LoVo (cell line): ENCODE measurements around the gene ARNT2.

Experiments used
- DNase-seq: peaks from one replicate; pipeline ENCODE4 v3.0.0-alpha.2; 2016; ENCODE audit warnings: low spot score

ARNT2 gene

GRCh38 chr15:80557441-80558234 is 153.5 kb downstream of the ARNT2 start:
- no peak for DNase-seq

DNA sequence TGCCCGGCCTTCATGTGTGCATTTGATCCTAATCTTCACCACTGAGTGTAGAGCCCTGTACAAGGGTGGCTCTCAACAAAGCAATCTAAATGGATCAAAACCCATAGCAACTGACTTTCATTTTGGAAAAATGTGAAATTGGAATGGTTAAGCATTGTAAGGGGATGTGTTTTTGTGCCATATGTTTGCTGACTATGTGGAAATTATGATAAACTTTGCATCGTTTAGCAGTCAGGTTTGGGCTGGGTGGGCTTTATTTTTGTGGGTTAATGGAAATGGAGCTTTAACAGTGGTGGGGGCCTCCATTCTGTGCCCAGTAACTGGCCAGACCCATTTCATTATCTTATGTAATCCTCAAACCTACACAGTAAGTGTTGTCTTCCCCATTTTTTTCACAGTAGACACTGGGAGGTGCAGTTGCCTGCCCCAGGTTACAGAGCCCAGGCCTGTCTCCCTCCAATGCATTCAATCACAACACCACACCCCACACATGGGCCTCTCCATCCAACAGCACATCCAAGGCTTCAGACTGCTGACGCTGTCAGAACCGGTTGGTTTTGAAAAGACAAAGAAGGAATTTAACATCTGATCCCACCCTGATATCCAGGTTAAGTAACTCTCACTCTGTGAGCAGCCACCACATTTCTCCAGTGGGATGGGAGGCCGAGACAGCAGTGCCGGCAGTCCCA is 154.6 kb downstream of the ARNT2 start:
- no peak for DNase-seq

DNA sequence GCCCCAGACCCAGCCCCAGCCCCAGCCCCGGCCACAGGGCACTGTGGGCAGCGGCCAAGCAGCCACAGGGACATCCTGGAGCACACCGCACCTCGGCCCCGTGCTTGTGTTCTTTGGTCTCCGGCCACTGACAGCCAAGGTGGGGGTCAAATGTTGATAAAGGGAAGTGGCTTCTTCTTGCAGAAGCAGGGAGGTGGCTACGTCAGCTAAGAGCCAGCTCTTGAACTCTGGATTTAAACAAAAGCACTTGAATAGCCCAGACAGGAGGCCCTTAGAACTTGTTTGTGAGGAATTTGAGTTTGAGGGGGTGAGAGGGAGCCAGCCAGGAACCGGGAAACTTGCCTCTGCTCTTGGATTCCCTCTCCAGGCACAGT is 155.1 kb downstream of the ARNT2 start:
- no peak for DNase-seq

DNA sequence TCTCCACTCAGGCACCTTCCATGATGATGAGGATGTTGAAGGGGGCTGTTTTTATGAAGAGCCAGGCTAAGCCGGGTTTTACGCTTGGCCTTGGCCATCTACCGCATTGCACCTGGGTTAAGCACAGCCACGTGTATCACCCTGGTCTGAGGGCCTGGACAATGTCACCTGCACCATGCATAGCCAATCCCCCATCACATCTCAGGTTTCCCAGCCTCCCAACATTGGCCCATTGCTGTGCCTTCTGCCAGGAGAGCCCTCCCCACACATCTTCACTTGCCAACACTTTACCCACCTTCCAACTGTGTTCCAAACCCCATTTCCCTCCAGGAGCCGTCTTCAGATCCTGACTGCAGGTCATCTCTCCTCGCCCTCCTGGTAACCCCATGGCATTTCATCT is 155.6 kb downstream of the ARNT2 start:
- no peak for DNase-seq

- DNase-seq: no peak
These were observed 156.6 kb downstream of the ARNT2 start for GRCh38 chr15:80560601-80561400.

DNA sequence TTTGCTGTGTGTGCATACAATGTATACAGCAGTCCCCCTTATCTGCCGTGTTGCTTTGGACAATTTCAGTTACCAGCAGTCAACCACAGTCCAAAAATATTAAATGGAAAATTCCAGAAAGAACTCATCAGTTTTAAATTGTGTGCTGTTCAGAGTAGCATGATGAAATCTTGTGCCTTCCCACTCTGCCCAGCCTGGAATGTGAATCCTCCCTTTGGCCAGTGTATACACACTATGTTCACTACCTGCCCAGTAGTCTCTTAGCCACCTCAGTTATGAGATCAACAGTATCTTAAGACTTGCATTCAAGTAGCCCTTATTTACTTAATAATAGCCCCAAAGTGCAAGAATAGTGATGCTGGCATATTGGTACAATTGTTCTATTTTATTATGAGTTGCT is 157.3 kb downstream of the ARNT2 start:
- no peak for DNase-seq

GRCh38 chr15:80562033-80562432 is 157.9 kb downstream of the ARNT2 start:
- no peak for DNase-seq

DNA sequence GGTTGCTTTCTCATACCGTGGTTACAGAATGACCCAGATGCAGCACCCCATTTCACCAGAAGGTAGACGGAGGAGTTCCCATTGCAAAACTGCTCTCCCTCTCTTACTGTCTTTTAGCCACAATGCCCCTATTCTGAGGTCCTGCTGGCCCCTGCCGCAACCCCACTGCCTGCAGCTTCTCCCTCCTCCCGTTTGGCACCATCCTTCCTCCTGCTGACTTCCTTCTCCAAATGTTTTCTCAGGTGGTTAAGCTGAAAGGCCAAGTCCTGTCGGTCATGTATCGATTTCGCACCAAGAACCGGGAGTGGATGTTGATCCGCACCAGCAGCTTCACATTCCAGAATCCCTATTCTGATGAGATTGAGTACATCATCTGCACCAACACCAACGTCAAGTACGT is 158.7 kb downstream of the ARNT2 start:
- DNase-seq: no peak

GRCh38 chr15:80563372-80563997 is 159.3 kb downstream of the ARNT2 start:
- DNase-seq: no peak

DNA sequence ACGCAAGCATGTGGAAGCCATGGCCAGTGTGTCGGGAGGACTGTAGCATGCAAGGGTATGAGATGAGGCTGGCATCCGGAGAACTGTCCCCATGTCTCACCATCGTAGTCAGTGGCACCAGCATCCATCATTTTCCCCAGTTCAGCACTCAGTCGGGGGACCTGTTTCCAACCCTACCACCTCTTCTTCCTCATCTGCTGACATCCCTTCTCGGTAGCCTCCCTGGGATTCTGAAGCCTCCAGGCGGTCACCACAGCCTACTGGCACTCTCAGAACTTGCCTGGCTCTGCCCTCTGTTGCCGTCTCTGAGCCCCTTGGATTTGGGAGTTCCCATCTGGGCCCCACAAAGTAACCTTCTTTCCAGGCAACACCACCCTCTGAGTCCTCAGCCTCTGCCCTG is 159.9 kb downstream of the ARNT2 start:
- no peak for DNase-seq

DNA sequence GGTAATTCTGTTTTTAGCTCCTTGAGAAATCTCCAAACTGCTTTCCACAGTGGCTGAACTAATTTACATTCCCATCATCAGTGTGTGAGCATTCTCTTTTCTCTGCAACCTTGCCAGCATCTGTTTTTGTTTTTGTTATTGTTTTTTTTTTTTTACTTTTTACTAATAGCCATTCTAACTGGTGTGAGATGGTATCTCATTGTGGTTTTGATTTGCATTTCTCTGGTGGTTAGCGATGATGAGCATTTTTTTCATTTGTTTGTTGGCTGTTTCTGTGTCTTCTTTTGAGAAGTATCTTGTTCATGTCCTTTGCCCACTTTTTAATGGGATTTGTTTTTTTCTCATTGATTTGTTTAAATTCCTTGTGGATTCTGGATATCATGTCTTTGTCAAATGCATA is 161.2 kb downstream of the ARNT2 start:
- DNase-seq: no peak

- no peak for DNase-seq
These were observed 161.8 kb downstream of the ARNT2 start for GRCh38 chr15:80565988-80566387.

- DNase-seq: peak; percentile 69
These were observed 163.6 kb downstream of the ARNT2 start for GRCh38 chr15:80567721-80568157.

DNA sequence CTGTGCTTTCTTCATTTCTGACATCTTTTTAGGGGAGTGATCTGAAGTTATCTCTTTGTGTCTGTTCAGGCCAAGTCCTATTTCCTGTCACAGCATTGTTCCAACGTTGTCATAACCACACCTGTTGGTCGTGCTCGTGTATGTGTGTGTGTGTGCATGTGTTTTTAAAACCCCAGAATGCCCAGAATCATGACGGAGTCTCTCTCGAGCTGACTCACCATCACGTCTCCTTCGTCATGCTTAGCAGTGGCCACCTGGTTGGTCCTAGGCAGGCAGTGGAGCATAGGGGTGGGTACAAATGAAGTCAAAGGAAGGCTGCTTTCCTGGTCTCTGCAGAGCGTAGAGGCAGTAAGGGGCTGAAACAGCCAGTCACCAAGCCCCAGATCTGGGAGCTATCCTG is 164.1 kb downstream of the ARNT2 start:
- DNase-seq: no peak

DNA sequence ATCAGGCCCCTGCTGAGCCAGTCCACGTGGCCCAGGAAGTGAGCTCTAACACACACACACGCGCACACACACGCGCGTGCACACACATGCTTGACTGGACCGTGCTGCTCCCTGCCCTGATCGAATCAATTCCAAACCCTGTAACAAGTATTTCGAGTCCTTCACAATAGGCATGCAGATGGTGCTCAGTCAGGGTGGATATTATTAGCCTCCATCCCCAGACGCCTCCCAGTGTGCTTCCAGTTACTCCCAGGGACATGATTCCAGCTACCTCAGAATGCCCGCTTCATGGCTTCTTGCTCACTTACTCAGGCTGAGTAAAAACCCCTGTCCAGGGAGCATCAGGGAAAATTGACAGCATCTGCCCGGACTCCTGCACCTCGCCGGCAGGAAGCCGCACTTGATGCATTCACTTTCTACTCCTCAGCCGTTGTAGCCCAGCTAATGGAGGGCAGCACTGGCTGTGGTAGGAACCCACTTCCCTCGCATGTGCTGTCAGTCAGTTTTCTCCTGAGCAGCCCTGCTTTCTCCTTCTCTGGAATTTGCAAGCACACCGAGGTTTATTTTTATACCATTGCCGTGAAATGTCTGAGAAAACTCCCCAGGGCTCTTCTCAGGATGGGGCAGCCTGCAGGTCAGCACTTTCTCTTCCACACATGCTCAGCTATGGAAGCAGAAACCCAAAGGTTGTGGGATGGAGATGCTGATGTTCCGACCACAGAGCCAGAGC is 164.9 kb downstream of the ARNT2 start:
- DNase-seq: no peak

DNA sequence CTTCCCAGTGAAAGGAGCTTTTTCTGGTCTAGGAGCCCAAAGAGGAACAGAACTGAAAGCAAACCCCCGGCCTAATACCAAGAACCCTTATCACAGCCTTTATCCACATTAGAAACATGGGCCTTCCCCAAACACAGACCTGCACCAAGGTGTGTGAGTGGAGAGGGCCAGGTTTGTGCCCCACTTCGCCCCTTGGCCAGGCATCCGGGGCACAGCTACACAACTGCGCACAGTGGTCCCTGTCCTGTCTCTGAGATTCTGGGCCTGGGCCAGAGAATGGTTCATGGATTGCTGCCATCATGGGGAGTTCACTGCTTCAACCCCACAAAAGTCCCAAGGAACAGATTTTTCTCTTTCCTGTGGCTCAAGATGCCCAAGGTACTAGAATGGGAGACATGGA is 165.5 kb downstream of the ARNT2 start:
- DNase-seq: no peak

DNA sequence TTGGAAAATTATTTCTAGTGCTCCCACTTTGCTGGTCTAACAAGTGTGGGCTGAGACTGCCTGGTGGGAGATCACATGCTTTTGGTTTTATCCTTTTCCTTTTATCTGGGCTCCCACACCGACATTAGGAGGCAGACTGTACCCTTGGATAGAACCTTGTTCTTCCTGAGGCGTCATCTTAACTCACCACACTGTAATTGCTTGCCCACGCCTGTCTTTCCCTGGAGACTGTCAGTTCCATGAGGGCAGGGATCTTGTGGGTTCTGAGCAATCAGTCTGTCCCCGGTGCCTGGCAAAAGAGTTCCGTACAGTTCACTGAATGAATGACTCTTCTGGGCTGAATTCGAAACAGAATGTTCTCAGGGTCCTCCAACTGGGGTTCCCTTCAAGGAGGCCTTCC is 166.4 kb downstream of the ARNT2 start:
- DNase-seq: no peak

- DNase-seq: no peak
These were observed 168.2 kb downstream of the ARNT2 start for GRCh38 chr15:80572337-80572736.

- DNase-seq: no peak
These were observed 169.4 kb downstream of the ARNT2 start for GRCh38 chr15:80573606-80574005.

DNA sequence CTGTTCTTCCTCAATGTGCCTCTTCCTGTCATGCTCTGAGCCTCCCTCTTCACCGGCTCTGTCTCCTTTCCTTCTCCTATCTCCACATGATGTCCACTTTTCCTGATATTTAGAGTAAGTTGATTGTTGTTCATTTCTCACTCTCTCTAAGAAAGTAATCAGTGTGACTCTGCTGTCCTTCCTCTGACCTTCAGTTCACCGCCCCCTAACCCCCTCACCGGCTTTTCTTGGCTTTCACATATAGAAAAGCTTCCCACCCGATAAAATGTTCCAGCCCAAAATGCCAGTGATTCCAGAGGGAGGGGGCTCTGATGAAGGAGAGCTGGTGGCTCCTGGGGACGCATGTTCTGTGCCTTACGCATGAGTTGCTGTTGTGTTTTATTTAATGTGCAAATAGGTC is 170.4 kb downstream of the ARNT2 start:
- no peak for DNase-seq

DNA sequence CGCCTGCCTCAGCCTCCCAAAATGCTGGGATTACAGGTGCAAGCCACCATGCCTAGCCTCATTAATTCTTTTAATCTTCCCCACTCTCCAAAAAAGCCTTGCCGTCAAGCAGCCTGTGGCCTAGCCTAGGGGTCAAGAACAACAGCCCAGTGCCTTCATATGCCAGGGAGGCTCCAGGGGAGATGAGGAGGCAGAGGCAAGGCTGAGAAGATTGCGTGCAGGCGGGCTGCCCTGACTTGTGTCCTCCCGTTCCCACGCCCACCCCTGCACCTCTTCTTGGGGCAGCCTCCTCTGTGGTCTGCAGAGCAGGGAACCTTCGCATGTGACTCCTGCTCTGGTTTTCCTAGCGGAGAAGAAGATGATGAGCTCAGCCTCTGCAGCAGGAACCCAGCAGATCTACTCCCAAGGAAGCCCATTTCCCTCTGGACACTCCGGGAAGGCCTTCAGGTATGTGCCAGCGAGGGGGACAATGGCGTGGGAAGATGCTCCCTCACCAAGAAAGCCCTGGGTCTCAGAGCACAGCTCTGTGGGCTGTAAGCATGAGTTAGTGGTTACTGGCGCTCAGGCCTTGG is 172.4 kb downstream of the ARNT2 start:
- no peak for DNase-seq
